Esophagus squamous epithelium (tissue), 5 donors: Measurements from ENCODE around the gene DCUN1D2. TPM values are rescaled to one million over a fixed set of nuclear protein-coding genes. Genes with fewer than 3 reads are reported as not detected.

Experiments
- DNase-seq: peaks from one replicate; lab custom pipeline; 2025; lab: John Stamatoyannopoulos, UW
- H3K27ac ChIP-seq, 4 donors: fragments of 200-600 bp; sonication (generic); one replicate each; pipeline ENCODE4 v1.5.1; 2016 to 2019; ENCODE audit warnings: mild to moderate bottlenecking in 1 of 4
- H3K27me3 ChIP-seq, 4 donors: fragments of 200-600 bp; sonication (generic); 1 replicate in 3 of 4; 2 replicates in 1 of 4; pipeline versions ENCODE4 v1.5.1 to v1.6.0; 2017 to 2021; ENCODE audit warnings: antibody characterized with exemption in 1 of 4
- H3K36me3 ChIP-seq, 3 donors: fragments of 200-600 bp; sonication (generic); one replicate each; pipeline ENCODE4 v1.5.1; 2016 to 2019
- H3K4me1 ChIP-seq, 3 donors: fragments of 200-600 bp; sonication (generic); one replicate each; pipeline ENCODE4 v1.5.1; 2017 to 2019
- H3K4me3 ChIP-seq, 4 donors: fragments of 200-600 bp; sonication (generic); 1 replicate in 3 of 4; 2 replicates in 1 of 4; pipeline ENCODE4 v1.5.1; 2016 to 2019; ENCODE audit warnings: mild to moderate bottlenecking in 2 of 4, moderate library complexity in 1 of 4
- H3K9me3 ChIP-seq, 3 donors: fragments of 200-600 bp; sonication (generic); one replicate each; pipeline ENCODE4 v1.5.1; 2016 to 2019
- POLR2A ChIP-seq, 4 donors: fragments of 450-650 bp; IDR thresholded peaks; one replicate each; pipeline ENCODE4 v1.6.1; 2017; ENCODE audit warnings: antibody characterized with exemption in 4 of 4, mild to moderate bottlenecking in 4 of 4, moderate library complexity in 3 of 4
- WGBS, 2 donors: methylation state at CpG; one replicate each; pipeline ENCODE4 v1.1.5; 2018; 5-methylcytosine and 5-hydroxymethylcytosine counted together
- intact Hi-C: fragments of 100-400 bp; cut with DNase I; formaldehyde crosslinking; loops from one replicate; pipeline ENCODE4 v1.15.0; 2022
- total RNA-seq, 4 donors: library from RNA; depleted of rRNA; stranded (reverse); fragments of >200 nt; gene quantifications; one replicate each; pipeline ENCODE4 v1.1.0, GENCODE V29; 2016
- TF ChIP-seq, protein P1 (sequence below), 6 experiments: fragments of 450-650 bp in 4 of 6; fragments of 200-600 bp in 2 of 6; sonication (generic) in 2 of 6; IDR thresholded peaks; one replicate each; pipeline ENCODE4 v1.5.1; 2016 to 2019; ENCODE audit warnings: antibody characterized with exemption in 6 of 6, mild to moderate bottlenecking in 4 of 6, moderate library complexity in 4 of 6
- donor health status: DM: yes; HTN: yes; CAD: no.

DCUN1D2 gene
- total RNA-seq, 4 donors from 2014 or later = 4.7 to 14.1 (median 7.7) TPM

DNA sequence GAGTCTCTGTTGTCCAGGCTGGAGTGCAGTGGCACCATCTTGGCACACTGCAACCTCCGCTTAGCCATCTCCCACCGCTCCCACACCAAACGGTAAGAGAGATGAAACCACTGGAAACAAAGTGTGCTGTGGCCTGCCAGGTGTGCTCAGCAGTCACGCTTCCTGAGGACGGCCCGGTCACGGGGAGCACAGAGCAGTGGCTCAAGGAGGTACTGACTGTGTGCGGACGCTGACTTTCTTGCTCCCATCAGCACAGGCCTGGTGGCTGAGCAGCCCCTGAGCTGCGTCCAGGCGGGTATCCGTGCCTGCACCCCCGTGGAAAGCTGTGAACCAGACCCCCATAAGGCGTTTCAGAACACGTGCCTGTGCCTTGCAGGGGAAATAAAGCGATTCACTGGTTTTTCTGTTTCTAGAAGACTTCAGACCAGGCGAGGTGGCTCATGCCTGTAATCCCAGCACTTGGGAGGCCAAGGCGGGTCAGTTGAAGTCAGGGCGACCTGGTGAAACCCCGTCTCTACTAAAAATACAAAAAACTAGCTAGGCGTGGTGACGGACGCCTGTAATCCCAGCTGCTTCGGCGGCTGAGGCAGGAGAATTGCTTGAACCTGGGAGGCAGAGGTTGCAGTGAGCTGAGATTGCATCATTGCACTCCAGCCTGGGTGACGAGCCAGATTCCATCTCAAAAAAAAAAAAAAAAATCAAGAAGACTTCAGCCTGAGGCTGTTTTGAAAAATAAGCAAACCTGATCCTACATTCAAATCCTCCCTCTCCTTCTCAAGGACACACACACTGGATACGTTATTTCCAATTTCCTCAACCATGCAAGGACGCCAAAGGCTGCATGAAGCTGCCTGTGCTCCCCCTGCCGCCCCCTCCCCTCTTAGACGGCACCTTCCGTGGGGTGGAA is 62.7 kb downstream of the DCUN1D2 start:
- no peaks in the 10 kb centered on the region for H3K27me3 ChIP-seq
- intact Hi-C loops = no loop called here
- H3K4me1 ChIP-seq = peaks cover 0 to 2% (median 0%) of the 10 kb centered on the region in 3 donors
- WGBS, 2 donors = 58 to 63% methylated on average over 12 to 15 of the region's 31 CpGs
- no peaks in the 10 kb centered on the region for H3K36me3 ChIP-seq
- DNase-seq = no peak
- no peak overlapping the region for H3K27ac ChIP-seq
- no peak overlapping the region for H3K4me3 ChIP-seq
- TF ChIP-seq POLR2A (IDR thresholded peaks at IDR 0.05) = no peak
- TF ChIP-seq, protein P1, sequence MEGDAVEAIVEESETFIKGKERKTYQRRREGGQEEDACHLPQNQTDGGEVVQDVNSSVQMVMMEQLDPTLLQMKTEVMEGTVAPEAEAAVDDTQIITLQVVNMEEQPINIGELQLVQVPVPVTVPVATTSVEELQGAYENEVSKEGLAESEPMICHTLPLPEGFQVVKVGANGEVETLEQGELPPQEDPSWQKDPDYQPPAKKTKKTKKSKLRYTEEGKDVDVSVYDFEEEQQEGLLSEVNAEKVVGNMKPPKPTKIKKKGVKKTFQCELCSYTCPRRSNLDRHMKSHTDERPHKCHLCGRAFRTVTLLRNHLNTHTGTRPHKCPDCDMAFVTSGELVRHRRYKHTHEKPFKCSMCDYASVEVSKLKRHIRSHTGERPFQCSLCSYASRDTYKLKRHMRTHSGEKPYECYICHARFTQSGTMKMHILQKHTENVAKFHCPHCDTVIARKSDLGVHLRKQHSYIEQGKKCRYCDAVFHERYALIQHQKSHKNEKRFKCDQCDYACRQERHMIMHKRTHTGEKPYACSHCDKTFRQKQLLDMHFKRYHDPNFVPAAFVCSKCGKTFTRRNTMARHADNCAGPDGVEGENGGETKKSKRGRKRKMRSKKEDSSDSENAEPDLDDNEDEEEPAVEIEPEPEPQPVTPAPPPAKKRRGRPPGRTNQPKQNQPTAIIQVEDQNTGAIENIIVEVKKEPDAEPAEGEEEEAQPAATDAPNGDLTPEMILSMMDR (IDR thresholded peaks at IDR 0.05) = no peak
- no peaks in the 10 kb centered on the region for H3K9me3 ChIP-seq

DNA sequence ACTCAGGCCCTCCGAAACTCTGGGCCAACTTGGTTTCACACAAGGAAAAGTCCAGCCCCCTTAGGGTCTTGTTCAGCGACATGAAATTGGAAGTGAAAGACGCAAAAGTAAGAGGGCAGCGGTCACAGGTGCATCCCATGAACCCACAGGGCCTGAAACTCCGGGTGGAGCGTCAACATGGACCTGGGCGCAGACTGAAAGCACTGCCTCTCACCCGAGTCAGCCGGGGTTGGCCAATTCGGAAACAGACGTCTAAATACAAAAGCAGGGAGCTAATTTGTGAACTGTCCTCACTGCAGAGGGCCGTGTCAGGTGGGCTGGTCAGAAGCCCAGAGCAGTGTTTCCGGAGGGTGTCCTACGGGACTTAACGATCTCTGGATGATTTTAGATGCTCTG is 63.9 kb downstream of the DCUN1D2 start:
- no peaks in the 10 kb centered on the region for H3K36me3 ChIP-seq
- intact Hi-C loops = no loop called here
- H3K4me3 ChIP-seq = no peak overlapping the region
- no peaks in the 10 kb centered on the region for H3K27me3 ChIP-seq
- H3K9me3 ChIP-seq = no peaks in the 10 kb centered on the region
- no peak for TF ChIP-seq POLR2A (IDR thresholded peaks at IDR 0.05)
- TF ChIP-seq, protein P1 (IDR thresholded peaks at IDR 0.05) = no peak
- DNase-seq = no peak
- peaks cover 0 to 11% (median under 1%) of the 10 kb centered on the region in 3 donors for H3K4me1 ChIP-seq
- H3K27ac ChIP-seq = no peak overlapping the region
- 83 to 94% methylated on average over 5 to 14 of the region's 15 CpGs for WGBS, 2 donors

DNA sequence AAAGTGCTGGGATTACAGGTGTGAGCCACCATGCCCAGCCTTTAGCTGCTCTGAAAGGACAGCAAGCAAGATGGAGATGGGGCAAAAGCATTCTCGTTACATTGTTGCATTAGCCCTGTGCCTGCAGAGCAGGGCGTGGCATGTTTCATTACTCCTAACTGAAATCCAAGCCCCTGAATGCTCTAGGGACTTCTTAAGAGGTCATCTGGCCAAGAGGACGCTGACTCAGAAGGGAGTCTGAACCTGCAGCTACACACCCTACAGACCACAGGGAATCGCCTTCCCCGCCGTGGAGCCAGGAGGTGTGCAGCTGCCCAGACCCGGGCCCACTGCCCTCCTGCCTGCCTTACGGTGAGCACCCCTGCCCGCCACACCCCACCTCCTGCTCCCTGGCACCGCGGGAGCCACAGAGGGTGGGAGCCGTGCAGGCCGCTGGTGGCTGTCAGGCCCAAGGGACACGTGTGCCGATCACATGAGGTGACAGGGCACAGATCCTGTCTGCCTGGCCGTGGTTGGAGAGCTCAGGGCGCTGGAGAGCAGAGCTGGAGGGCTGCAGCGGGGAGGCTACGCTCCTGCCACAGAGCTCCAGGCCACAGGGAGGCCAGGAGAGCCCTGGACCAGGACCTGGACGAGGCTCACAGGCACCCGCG is 64.4 kb downstream of the DCUN1D2 start:
- peaks cover 0 to 16% (median 4%) of the 10 kb centered on the region in 3 donors for H3K4me1 ChIP-seq
- no peaks in the 10 kb centered on the region for H3K36me3 ChIP-seq
- H3K27me3 ChIP-seq = no peaks in the 10 kb centered on the region
- TF ChIP-seq, protein P1 (IDR thresholded peaks at IDR 0.05) = no peak
- TF ChIP-seq POLR2A (IDR thresholded peaks at IDR 0.05) = no peak
- H3K27ac ChIP-seq = no peak overlapping the region
- intact Hi-C loops = no loop called here
- DNase-seq = no peak
- H3K9me3 ChIP-seq = no peaks in the 10 kb centered on the region
- 90 to 100% methylated on average over 2 to 5 of the region's 22 CpGs for WGBS, 2 donors
- no peak overlapping the region for H3K4me3 ChIP-seq

DNA sequence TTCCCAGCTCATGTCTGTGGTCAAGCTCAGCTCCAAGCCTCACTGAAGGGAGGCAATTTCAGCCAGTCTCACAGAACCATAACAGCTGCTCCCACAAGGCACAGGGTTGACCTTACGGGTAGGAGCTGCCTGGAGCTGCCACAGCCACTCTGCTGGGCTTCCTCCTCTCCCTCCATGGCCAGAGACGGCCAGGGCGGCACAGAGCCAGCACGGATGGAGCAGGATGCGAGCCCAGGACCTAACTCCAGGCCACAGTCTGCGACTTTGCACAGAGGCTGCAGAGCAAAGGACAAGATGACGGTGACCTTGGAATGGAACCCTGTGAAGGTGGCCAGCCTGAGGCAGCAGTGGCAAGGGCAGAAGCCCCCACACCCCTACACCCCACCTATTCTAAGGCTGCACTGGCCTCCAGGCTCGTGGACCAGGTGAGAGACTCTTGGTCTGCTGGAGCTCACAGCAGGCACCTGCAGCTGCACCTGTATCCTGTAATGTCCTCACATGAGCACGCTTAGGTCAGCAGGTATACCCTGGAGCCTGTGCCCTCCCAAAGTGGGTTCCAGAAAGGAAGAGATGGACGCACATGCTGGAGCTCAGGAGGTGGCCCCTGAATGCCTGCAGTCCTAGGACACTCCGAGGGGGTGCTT is 66.9 kb downstream of the DCUN1D2 start:
- TF ChIP-seq, protein P1 (IDR thresholded peaks at IDR 0.05) = no peak
- TF ChIP-seq POLR2A (IDR thresholded peaks at IDR 0.05) = no peak
- Histone ChIP-seq H3K9me3 (no peaks in the 10 kb centered on the region), H3K4me3 (no peak overlapping the region), H3K4me1 (peaks cover 0 to 16% (median 4%) of the 10 kb centered on the region in 3 donors), H3K27ac (no peak overlapping the region), H3K27me3 (peaks cover 0 to 1% (median 0%) of the 10 kb centered on the region in 4 donors), H3K36me3 (no peaks in the 10 kb centered on the region)
- intact Hi-C loops = no loop called here
- no peak for DNase-seq
- WGBS, 2 donors = 43 to 78% methylated on average over 3 of the region's 11 CpGs
